PC-9 (cell line): ENCODE data around the gene BFSP1. TPM values are rescaled to one million over a fixed set of nuclear protein-coding genes. Genes with fewer than 3 reads are reported as not detected.

Source experiments
- BruUV-seq: library from RNA; stranded (reverse); fragments of 400-500 nt; replicated peaks from 2 replicates; lab custom pipeline; 2021; lab: Mats Ljungman, UMichigan
- CTCF ChIA-PET: fragments of 300-600 bp; sonication (Branson Sonifier 250); formaldehyde crosslinking; loops from one replicate; lab custom pipeline; 2022; ENCODE audit warnings: antibody characterized with exemption; lab: Charles Lee
- POLR2A ChIA-PET: fragments of 300-600 bp; sonication (Branson Sonifier 250); formaldehyde crosslinking; loops from one replicate; lab custom pipeline; 2022; ENCODE audit warnings: antibody characterized with exemption; ENCODE audit not compliant: unreplicated experiment; lab: Charles Lee
- DNase-seq, 2 experiments: peaks; one replicate each; pipeline versions ENCODE4 v3.0.0 to v3.0.0-alpha.2; 2015 to 2022; ENCODE audit warnings: mixed read lengths in 1 of 2
- H2AFZ ChIP-seq: fragments of 200-600 bp; sonication (generic); 2 replicates; pipeline ENCODE4 v1.8.1; 2017; ENCODE audit warnings: antibody characterized with exemption
- H3F3A ChIP-seq: fragments of 200-600 bp; sonication (generic); 2 replicates; pipeline ENCODE4 v1.8.1; 2017; ENCODE audit warnings: antibody characterized with exemption, mild to moderate bottlenecking, low read depth; ENCODE audit not compliant: insufficient read depth
- H3K27ac ChIP-seq: fragments of 200-600 bp; sonication (generic); 2 replicates; pipeline ENCODE4 v1.6.1; 2016; ENCODE audit warnings: mixed run types
- H3K27me3 ChIP-seq: fragments of 200-600 bp; sonication (generic); 2 replicates; pipeline ENCODE4 v1.6.1; 2016; ENCODE audit warnings: low read depth, mixed run types; ENCODE audit not compliant: insufficient read depth
- H3K36me3 ChIP-seq: fragments of 200-600 bp; sonication (generic); 2 replicates; pipeline ENCODE4 v1.6.1; 2016; ENCODE audit warnings: low read depth, mixed run types
- H3K4me1 ChIP-seq: fragments of 200-600 bp; sonication (generic); replicated peaks from 2 replicates; pipeline ENCODE4 v1.6.1; 2016; ENCODE audit warnings: mixed run types; ENCODE audit not compliant: insufficient read depth
- H3K4me2 ChIP-seq: fragments of 200-600 bp; sonication (generic); 2 replicates; pipeline ENCODE4 v1.6.1; 2017; ENCODE audit warnings: mixed run types
- H3K4me3 ChIP-seq: fragments of 200-600 bp; sonication (generic); 2 replicates; pipeline ENCODE4 v1.6.1; 2016; ENCODE audit warnings: mixed run types
- H3K79me2 ChIP-seq: fragments of 200-600 bp; sonication (generic); 2 replicates; pipeline ENCODE4 v1.6.1; 2017; ENCODE audit warnings: low read depth, mixed run types
- H3K9me2 ChIP-seq: fragments of 200-600 bp; sonication (generic); 2 replicates; pipeline ENCODE4 v1.8.1; 2017; ENCODE audit warnings: mild to moderate bottlenecking; ENCODE audit not compliant: insufficient read depth
- H3K9me3 ChIP-seq: fragments of 200-600 bp; sonication (generic); 2 replicates; pipeline ENCODE4 v1.8.1; 2016; ENCODE audit warnings: low read depth; ENCODE audit not compliant: insufficient read depth
- H4K20me1 ChIP-seq: fragments of 200-600 bp; sonication (generic); 2 replicates; pipeline ENCODE4 v1.8.1; 2017; ENCODE audit not compliant: insufficient read depth
- CTCF ChIP-seq: fragments of 200-600 bp; sonication (generic); conservative IDR thresholded peaks from 2 replicates; pipeline ENCODE4 v1.6.1; 2017; ENCODE audit warnings: mixed run types, antibody characterized with exemption, mild to moderate bottlenecking, moderate library complexity
- EZH2 ChIP-seq: fragments of 200-600 bp; sonication (generic); IDR thresholded peaks from 2 replicates; pipeline ENCODE4 v1.8.0; 2017; ENCODE audit warnings: antibody characterized with exemption, low read depth
- intact Hi-C: fragments of 100-400 bp; cut with micrococcal nuclease; formaldehyde crosslinking; loops from one replicate; pipeline ENCODE4 v1.10.0; 2022; ENCODE audit not compliant: unreplicated experiment
- total RNA-seq: library from RNA; stranded (reverse); gene quantifications from 2 replicates; pipeline ENCODE4 v1.2.3, GENCODE V29; 2021

BFSP1 gene
- total RNA-seq, 1 experiment from 2014 or later: 13.8 TPM

GRCh38 chr20:17495826-17496225, 35.4 kb downstream of the BFSP1 start:
- H3K27me3 ChIP-seq: peaks cover 29% of the 10 kb centered on the region
- no peak for DNase-seq
- H3K4me2 ChIP-seq: no peak overlapping the region
- H3K36me3 ChIP-seq: no peaks in the 10 kb centered on the region
- intact Hi-C loops: no loop called here
- H3K9me3 ChIP-seq: no peaks in the 10 kb centered on the region
- no TSS peak for BruUV-seq
- no peak overlapping the region for H2AFZ ChIP-seq
- no peak overlapping the region for H3K4me3 ChIP-seq
- peaks cover 3% of the 10 kb centered on the region; the same call in 1 of the 2 replicates for H3F3A ChIP-seq
- H3K4me1 ChIP-seq: peaks cover 8% of the 10 kb centered on the region
- no peaks in the 10 kb centered on the region for H4K20me1 ChIP-seq
- H3K27ac ChIP-seq: no peak overlapping the region
- ChIA-PET POLR2A (no interaction called here), CTCF (no interaction called here)
- no peaks in the 10 kb centered on the region for H3K79me2 ChIP-seq
- TF ChIP-seq CTCF: no peak
- no peak for TF ChIP-seq EZH2
- no peaks in the 10 kb centered on the region for H3K9me2 ChIP-seq

GRCh38 chr20:17494201-17494600, 37.0 kb downstream of the BFSP1 start:
- Histone ChIP-seq H3K4me2 (no peak overlapping the region), H3K9me2 (no peaks in the 10 kb centered on the region), H3K79me2 (no peaks in the 10 kb centered on the region), H3F3A (peaks cover 3% of the 10 kb centered on the region; the same call in 1 of the 2 replicates), H2AFZ (no peak overlapping the region), H3K9me3 (no peaks in the 10 kb centered on the region), H3K4me1 (peaks cover 8% of the 10 kb centered on the region), H3K27me3 (peaks cover 44% of the 10 kb centered on the region), H3K4me3 (no peak overlapping the region), H3K36me3 (no peaks in the 10 kb centered on the region), H3K27ac (no peak overlapping the region), H4K20me1 (no peaks in the 10 kb centered on the region)
- ChIA-PET POLR2A (interaction anchor here (0.6 kb wide), 1 partner anchor 413 kb away, joined by 3 read pairs; no protein-coding TSS in a partner anchor), CTCF (no interaction called here)
- TF ChIP-seq EZH2 (no peak), CTCF (no peak)
- no peak for DNase-seq
- intact Hi-C loops: no loop called here
- no TSS peak for BruUV-seq

- H3K27ac ChIP-seq: no peak overlapping the region
- H3K4me3 ChIP-seq: no peak overlapping the region
- no peak for DNase-seq
- no TSS peak for BruUV-seq
- H3K36me3 ChIP-seq: no peaks in the 10 kb centered on the region
- no peaks in the 10 kb centered on the region for H3K9me2 ChIP-seq
- H3K9me3 ChIP-seq: no peaks in the 10 kb centered on the region
- no peak overlapping the region for H3K4me2 ChIP-seq
- no peak overlapping the region for H2AFZ ChIP-seq
- intact Hi-C loops: no loop called here
- no peak for TF ChIP-seq CTCF
- TF ChIP-seq EZH2: no peak
- H3K27me3 ChIP-seq: peaks cover 54% of the 10 kb centered on the region
- H3K79me2 ChIP-seq: no peaks in the 10 kb centered on the region
- no peaks in the 10 kb centered on the region for H3F3A ChIP-seq
- ChIA-PET CTCF (no interaction called here), POLR2A (no interaction called here)
- no peaks in the 10 kb centered on the region for H4K20me1 ChIP-seq
- no peaks in the 10 kb centered on the region for H3K4me1 ChIP-seq
Observed at GRCh38 chr20:17493173-17493572, 38.0 kb downstream of the BFSP1 start.
